ENCODE data around the gene CENPP.
"Not testable (repeated sequence)": the region's sequence is repeated elsewhere in the genome, so short reads cannot be mapped to it uniquely, and the experiment has no call there.

Gene CENPP

GRCh38 chr9:92405818-92406217 is 80.1 kb downstream of the CENPP start:
- Mint-ChIP-seq H3K9me3 (no peaks in the 10 kb centered on the region), H3K27me3 (no peaks in the 10 kb centered on the region), H3K36me3 (peaks cover 0 to 2% of the 10 kb centered on the region in 2 donors), H3K4me3 (peak overlapping the region; percentile 59 to 62), H3K4me1 (peaks cover 16 to 18% of the 10 kb centered on the region in 2 donors), H3K27ac (peak overlapping the region; percentile 0)
- DNase-seq (no peak), ATAC-seq (replicated peaks) (no peak)

DNA sequence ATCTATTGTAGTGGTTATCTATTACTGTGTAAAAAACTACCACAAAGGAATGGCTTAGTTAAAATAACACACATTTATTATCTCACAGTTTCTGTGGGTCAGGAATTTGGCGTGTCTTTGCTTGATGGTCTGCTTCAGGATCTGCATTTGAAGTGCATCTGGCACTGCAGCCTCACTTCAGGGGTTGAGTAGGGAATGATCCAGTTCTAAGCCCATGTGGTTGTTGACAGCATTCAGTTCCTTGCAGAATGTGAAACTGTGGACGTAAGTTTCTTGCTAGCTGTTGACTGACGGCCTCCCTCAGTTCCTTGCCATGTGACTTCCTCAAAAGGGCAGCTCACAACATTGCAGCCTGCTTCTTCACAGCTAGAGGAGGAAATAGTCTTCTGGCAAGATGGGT is 80.7 kb downstream of the CENPP start:
- no peaks in the 10 kb centered on the region for H3K27me3 Mint-ChIP-seq
- H3K4me1 Mint-ChIP-seq = peaks cover 16 to 18% of the 10 kb centered on the region in 2 donors
- H3K27ac Mint-ChIP-seq = peak overlapping the region; percentile 83
- no peaks in the 10 kb centered on the region for H3K9me3 Mint-ChIP-seq
- DNase-seq (peak; percentile 26), ATAC-seq (replicated peaks) (peak; percentile 99 to 100)
- peaks cover 0 to 2% of the 10 kb centered on the region in 2 donors for H3K36me3 Mint-ChIP-seq
- peak overlapping the region; percentile 59 to 62 for H3K4me3 Mint-ChIP-seq

DNA sequence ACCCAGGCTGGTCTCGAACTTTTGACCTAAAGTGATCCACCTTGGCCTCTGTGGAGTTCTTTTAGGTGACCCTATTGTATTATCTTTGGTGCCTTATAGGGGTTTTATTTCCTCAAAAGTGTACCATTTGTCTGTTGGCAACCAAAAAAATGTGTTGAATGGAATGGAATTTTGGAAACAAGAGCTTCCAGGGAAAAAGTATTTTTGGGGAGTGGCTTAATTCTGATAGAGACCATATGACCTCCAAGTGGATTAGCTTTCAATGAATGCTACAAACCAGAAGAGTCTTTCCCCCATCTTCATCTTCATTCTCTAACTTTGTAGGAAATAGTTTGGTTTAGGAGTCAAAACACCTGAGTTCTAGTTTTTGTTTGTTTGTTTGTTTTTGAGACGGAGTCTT is 82.1 kb downstream of the CENPP start:
- ATAC-seq (replicated peaks) = no peak
- no peak overlapping the region for H3K27ac Mint-ChIP-seq

GRCh38 chr9:92408747-92409478 is 83.2 kb downstream of the CENPP start:
- H3K27ac Mint-ChIP-seq = no peak overlapping the region
- peaks cover 16 to 18% of the 10 kb centered on the region in 2 donors for H3K4me1 Mint-ChIP-seq
- H3K36me3 Mint-ChIP-seq = peaks cover 3 to 9% of the 10 kb centered on the region in 2 donors
- no peak for DNase-seq
- H3K9me3 Mint-ChIP-seq = peaks cover 0 to 4% of the 10 kb centered on the region in 2 donors
- H3K27me3 Mint-ChIP-seq = no peaks in the 10 kb centered on the region
- no peak for ATAC-seq (replicated peaks)
- H3K4me3 Mint-ChIP-seq = no peak overlapping the region

More for the DNA sequence above, 82.1 kb downstream of the CENPP start:
- Mint-ChIP-seq H3K36me3 (peaks cover 3 to 9% of the 10 kb centered on the region in 2 donors), H3K4me3 (no peak overlapping the region), H3K27me3 (no peaks in the 10 kb centered on the region), H3K4me1 (peaks cover 16 to 18% of the 10 kb centered on the region in 2 donors), H3K9me3 (peaks cover 0 to 4% of the 10 kb centered on the region in 2 donors)
- DNase-seq = no peak

GRCh38 chr9:92411157-92411556 is 85.4 kb downstream of the CENPP start:
- H3K9me3 Mint-ChIP-seq; H3K36me3 Mint-ChIP-seq; H3K4me3 Mint-ChIP-seq; DNase-seq; H3K27me3 Mint-ChIP-seq; ATAC-seq (replicated peaks); H3K27ac Mint-ChIP-seq: not testable (repeated sequence)
- H3K4me1 Mint-ChIP-seq = peaks cover 18 to 23% of the 10 kb centered on the region in 2 donors

GRCh38 chr9:92414566-92414965 is 88.8 kb downstream of the CENPP start:
- Mint-ChIP-seq H3K4me1 (peaks cover 7 to 11% of the 10 kb centered on the region in 2 donors), H3K27me3 (no peaks in the 10 kb centered on the region), H3K36me3 (peaks cover 3 to 6% of the 10 kb centered on the region in 2 donors), H3K9me3 (peaks cover 0 to 4% of the 10 kb centered on the region in 2 donors), H3K4me3 (peak overlapping the region in 1 of 2 donors; percentile 28), H3K27ac (no peak overlapping the region)
- ATAC-seq (replicated peaks) = peak; percentile 71 to 77
- no peak for DNase-seq

GRCh38 chr9:92422611-92423338 is 97.0 kb downstream of the CENPP start:
- no peak overlapping the region for H3K27ac Mint-ChIP-seq
- peaks cover 4 to 6% of the 10 kb centered on the region in 2 donors for H3K4me1 Mint-ChIP-seq
- no peaks in the 10 kb centered on the region for H3K27me3 Mint-ChIP-seq
- H3K4me3 Mint-ChIP-seq = no peak overlapping the region
- H3K36me3 Mint-ChIP-seq = peaks cover 2 to 4% of the 10 kb centered on the region in 2 donors
- ATAC-seq (replicated peaks) (peak in 1 of 2 donors; percentile 43), DNase-seq (no peak)
- no peaks in the 10 kb centered on the region for H3K9me3 Mint-ChIP-seq

DNA sequence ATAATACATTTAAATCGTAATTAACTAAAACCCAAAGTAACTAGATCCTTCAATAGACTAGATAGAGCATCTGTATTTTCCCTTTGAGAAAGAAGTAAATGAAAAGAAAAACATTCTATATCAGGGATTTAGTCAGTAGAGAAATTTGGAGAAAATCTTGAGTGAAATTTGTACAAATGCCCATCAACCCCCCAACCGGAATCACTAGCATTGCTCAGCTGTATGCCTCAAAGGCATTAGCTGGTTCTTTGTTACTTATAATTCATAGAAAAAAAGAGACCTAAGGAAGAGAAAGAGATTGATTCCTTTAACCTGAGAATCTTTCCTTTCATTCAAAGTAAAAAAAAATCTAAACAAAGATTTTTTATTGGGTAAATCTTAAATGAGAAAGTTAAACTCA is 97.9 kb downstream of the CENPP start:
- Mint-ChIP-seq H3K27me3 (no peaks in the 10 kb centered on the region), H3K4me1 (peaks cover 4 to 6% of the 10 kb centered on the region in 2 donors), H3K36me3 (peaks cover 2 to 4% of the 10 kb centered on the region in 2 donors), H3K27ac (no peak overlapping the region), H3K4me3 (no peak overlapping the region), H3K9me3 (no peaks in the 10 kb centered on the region)
- DNase-seq = no peak
- ATAC-seq (replicated peaks) = no peak

GRCh38 chr9:92424340-92424739 is 98.6 kb downstream of the CENPP start, which contains the start of gene OMD:
Gene OMD, minus strand, starts transcription at chr9:92424471. Its CDS starts 6,913 bp downstream, at chr9:92417558.
- no peaks in the 10 kb centered on the region for H3K9me3 Mint-ChIP-seq
- no peak within 1 kb of the TSS for H3K27ac Mint-ChIP-seq
- H3K4me3 Mint-ChIP-seq = no peak within 1 kb of the TSS
- DNase-seq (no peak), ATAC-seq (replicated peaks) (no peak)
- peaks cover 4% of the 10 kb centered on the region in 2 donors for H3K36me3 Mint-ChIP-seq
- H3K4me1 Mint-ChIP-seq = peaks cover 4 to 6% of the 10 kb centered on the region in 2 donors
- no peaks in the 10 kb centered on the region for H3K27me3 Mint-ChIP-seq

- Mint-ChIP-seq H3K9me3 (no peaks in the 10 kb centered on the region), H3K4me3 (no peak overlapping the region), H3K27ac (no peak overlapping the region), H3K4me1 (peaks cover 4 to 6% of the 10 kb centered on the region in 2 donors), H3K36me3 (peaks cover 2 to 7% of the 10 kb centered on the region in 2 donors), H3K27me3 (no peaks in the 10 kb centered on the region)
- DNase-seq = no peak
- ATAC-seq (replicated peaks) = no peak
Measured at GRCh38 chr9:92425474-92425873, 99.7 kb downstream of the CENPP start.

DNA sequence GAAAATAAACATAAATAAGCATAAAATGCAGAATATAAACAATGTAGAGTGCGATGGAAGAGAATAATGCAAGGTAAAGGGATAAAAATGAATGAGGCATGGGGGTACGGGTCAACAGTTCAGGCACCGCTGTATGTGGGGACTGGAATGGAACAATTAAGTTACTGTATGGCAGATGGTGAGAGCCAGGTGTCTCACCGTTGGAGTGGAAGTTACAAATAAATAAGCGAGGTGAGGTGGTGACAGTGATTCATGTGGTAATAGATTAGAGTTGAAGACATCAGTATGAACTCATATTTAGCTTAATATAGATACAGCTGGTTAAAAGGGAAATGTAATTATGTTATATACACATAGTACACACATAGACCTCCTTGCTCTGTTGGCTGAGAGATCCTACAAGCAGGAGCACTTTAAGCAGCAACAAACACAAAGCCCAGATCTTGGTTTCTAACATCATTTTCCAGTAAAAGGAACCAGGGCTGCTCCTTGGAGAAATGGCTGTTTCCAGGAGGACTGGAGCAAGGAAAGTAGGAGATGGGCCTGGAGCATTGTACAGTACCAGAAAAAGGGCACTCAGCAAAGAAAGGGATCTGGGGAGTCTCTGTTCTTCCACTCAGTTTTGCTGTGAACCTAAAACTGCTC is 100.9 kb downstream of the CENPP start:
- Mint-ChIP-seq H3K36me3 (peaks cover 5 to 10% of the 10 kb centered on the region in 2 donors), H3K27me3 (no peaks in the 10 kb centered on the region), H3K9me3 (no peaks in the 10 kb centered on the region), H3K4me3 (no peak overlapping the region), H3K27ac (no peak overlapping the region), H3K4me1 (peaks cover 4 to 6% of the 10 kb centered on the region in 2 donors)
- no peak for DNase-seq
- ATAC-seq (replicated peaks) = no peak

DNA sequence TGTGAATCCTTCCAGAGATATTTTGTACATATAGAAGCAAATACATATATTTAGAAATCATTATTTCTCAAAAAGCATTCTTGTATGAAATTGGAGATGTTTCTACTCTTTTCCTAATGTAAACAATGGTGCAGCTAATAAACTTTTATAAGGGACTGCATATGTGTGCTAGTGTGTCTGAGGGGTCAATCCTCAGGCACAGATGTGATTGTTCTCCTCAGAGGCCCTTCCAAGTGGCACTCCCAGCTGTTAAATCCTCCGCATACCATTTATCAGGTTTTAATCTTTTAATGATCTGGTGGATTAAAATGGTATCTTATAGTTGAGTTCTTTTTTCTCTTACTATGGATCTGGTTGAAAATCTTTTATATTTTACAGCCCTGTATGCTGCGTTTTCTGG is 104.1 kb downstream of the CENPP start:
- Mint-ChIP-seq H3K27me3 (no peaks in the 10 kb centered on the region), H3K36me3 (peaks cover 5 to 6% of the 10 kb centered on the region in 2 donors), H3K4me1 (no peaks in the 10 kb centered on the region), H3K9me3 (no peaks in the 10 kb centered on the region), H3K4me3 (no peak overlapping the region), H3K27ac (no peak overlapping the region)
- ATAC-seq (replicated peaks) = no peak
- no peak for DNase-seq

GRCh38 chr9:92432350-92432749 is 106.6 kb downstream of the CENPP start:
- no peak overlapping the region for H3K4me3 Mint-ChIP-seq
- H3K27ac Mint-ChIP-seq = no peak overlapping the region
- ATAC-seq (replicated peaks) (no peak), DNase-seq (no peak)
- no peaks in the 10 kb centered on the region for H3K9me3 Mint-ChIP-seq
- H3K4me1 Mint-ChIP-seq = no peaks in the 10 kb centered on the region
- no peaks in the 10 kb centered on the region for H3K27me3 Mint-ChIP-seq
- H3K36me3 Mint-ChIP-seq = peaks cover 5 to 6% of the 10 kb centered on the region in 2 donors

GRCh38 chr9:92432972-92433548 is 107.3 kb downstream of the CENPP start:
- Mint-ChIP-seq H3K9me3 (no peaks in the 10 kb centered on the region), H3K36me3 (peaks cover 5 to 6% of the 10 kb centered on the region in 2 donors), H3K4me3 (no peak overlapping the region), H3K27me3 (no peaks in the 10 kb centered on the region), H3K4me1 (no peaks in the 10 kb centered on the region), H3K27ac (no peak overlapping the region)
- no peak for DNase-seq
- no peak for ATAC-seq (replicated peaks)
